ENCODE results near the gene MARCHF9. TPM values are rescaled to one million over a fixed set of nuclear protein-coding genes. Genes with fewer than 3 reads are reported as not detected.

Gene MARCHF9
- total and polyA plus RNA-seq, 4 donors: 4.8 to 29.9 (median 14.0) TPM

- Histone ChIP-seq H3K4me3 (ENCODE audit: low read length in 2 of 2) (no peak overlapping the region), H3K27ac (ENCODE audit: low read depth in 1 of 2, low read length in 2 of 2) (no peak overlapping the region), H3K27me3 (ENCODE audit: control insufficient read depth in 1 of 2, insufficient read depth in 2 of 2, low read length in 1 of 2) (no peaks in the 10 kb centered on the region), H3K9me3 (ENCODE audit: control insufficient read depth, low read length) (no peaks in the 10 kb centered on the region), H3K4me1 (ENCODE audit: control insufficient read depth in 1 of 2, insufficient read depth in 2 of 2, low read length in 2 of 2) (no peaks in the 10 kb centered on the region), H3K36me3 (ENCODE audit: control insufficient read depth in 1 of 2, insufficient read depth in 2 of 2, low read length in 1 of 2) (peaks cover 0 to 2% of the 10 kb centered on the region in 2 donors)
- no peak for ATAC-seq (ENCODE audit: low FRiP score)
- 77 to 78% methylated on average over 22 of the region's 22 CpGs for WGBS, 2 donors
- intact Hi-C loops (cut with DNase I): no loop called here
- peak; percentile 64 to 81 for DNase-seq
These were observed 1.8 kb downstream of the MARCHF9 start for GRCh38 chr12:57756406-57757341.

GRCh38 chr12:57757771-57758170 is 2.9 kb downstream of the MARCHF9 start:
- H3K27ac ChIP-seq (ENCODE audit: low read depth in 1 of 2, low read length in 2 of 2): no peak overlapping the region
- intact Hi-C loops (cut with DNase I): no loop called here
- WGBS, 2 donors: 85 to 91% methylated on average over 4 of the region's 4 CpGs
- no peak overlapping the region for H3K4me3 ChIP-seq (ENCODE audit: low read length in 2 of 2)
- no peaks in the 10 kb centered on the region for H3K9me3 ChIP-seq (ENCODE audit: control insufficient read depth, low read length)
- H3K4me1 ChIP-seq (ENCODE audit: control insufficient read depth in 1 of 2, insufficient read depth in 2 of 2, low read length in 2 of 2): no peaks in the 10 kb centered on the region
- H3K36me3 ChIP-seq (ENCODE audit: control insufficient read depth in 1 of 2, insufficient read depth in 2 of 2, low read length in 1 of 2): peaks cover 0 to 2% of the 10 kb centered on the region in 2 donors
- ATAC-seq (ENCODE audit: low FRiP score) (no peak), DNase-seq (no peak)
- H3K27me3 ChIP-seq (ENCODE audit: control insufficient read depth in 1 of 2, insufficient read depth in 2 of 2, low read length in 1 of 2): no peaks in the 10 kb centered on the region

- Histone ChIP-seq H3K27me3 (ENCODE audit: control insufficient read depth in 1 of 2, insufficient read depth in 2 of 2, low read length in 1 of 2) (no peaks in the 10 kb centered on the region), H3K4me3 (ENCODE audit: low read length in 2 of 2) (no peak overlapping the region), H3K4me1 (ENCODE audit: control insufficient read depth in 1 of 2, insufficient read depth in 2 of 2, low read length in 2 of 2) (no peaks in the 10 kb centered on the region), H3K36me3 (ENCODE audit: control insufficient read depth in 1 of 2, insufficient read depth in 2 of 2, low read length in 1 of 2) (peaks cover 0 to 2% of the 10 kb centered on the region in 2 donors), H3K9me3 (ENCODE audit: control insufficient read depth, low read length) (no peaks in the 10 kb centered on the region), H3K27ac (ENCODE audit: low read depth in 1 of 2, low read length in 2 of 2) (no peak overlapping the region)
- ATAC-seq (ENCODE audit: low FRiP score) (no peak), DNase-seq (no peak)
- WGBS, 2 donors: 91 to 93% methylated on average over 25 of the region's 25 CpGs
- intact Hi-C loops (cut with DNase I): no loop called here
These were observed 3.9 kb downstream of the MARCHF9 start for GRCh38 chr12:57758552-57759359.

- WGBS, 2 donors: 44% methylated on average over 3 of the region's 3 CpGs
- no peaks in the 10 kb centered on the region for H3K4me1 ChIP-seq (ENCODE audit: control insufficient read depth in 1 of 2, insufficient read depth in 2 of 2, low read length in 2 of 2)
- H3K36me3 ChIP-seq (ENCODE audit: control insufficient read depth in 1 of 2, insufficient read depth in 2 of 2, low read length in 1 of 2): peaks cover 0 to 2% of the 10 kb centered on the region in 2 donors
- ATAC-seq (ENCODE audit: low FRiP score): no peak
- intact Hi-C loops (cut with DNase I): no loop called here
- no peaks in the 10 kb centered on the region for H3K27me3 ChIP-seq (ENCODE audit: control insufficient read depth in 1 of 2, insufficient read depth in 2 of 2, low read length in 1 of 2)
- H3K4me3 ChIP-seq (ENCODE audit: low read length in 2 of 2): no peak overlapping the region
- no peaks in the 10 kb centered on the region for H3K9me3 ChIP-seq (ENCODE audit: control insufficient read depth, low read length)
- H3K27ac ChIP-seq (ENCODE audit: low read depth in 1 of 2, low read length in 2 of 2): no peak overlapping the region
- DNase-seq: no peak
These were observed 4.6 kb downstream of the MARCHF9 start for GRCh38 chr12:57759360-57759980.

GRCh38 chr12:57760347-57760982 is 5.6 kb downstream of the MARCHF9 start:
- no peak for ATAC-seq (ENCODE audit: low FRiP score)
- WGBS, 2 donors: 95 to 96% methylated on average over 3 of the region's 3 CpGs

GRCh38 chr12:57761391-57761998 is 6.6 kb downstream of the MARCHF9 start:
- H3K27ac ChIP-seq (ENCODE audit: low read depth in 1 of 2, low read length in 2 of 2): no peak overlapping the region
- no peak overlapping the region for H3K4me3 ChIP-seq (ENCODE audit: low read length in 2 of 2)
- no peaks in the 10 kb centered on the region for H3K27me3 ChIP-seq (ENCODE audit: control insufficient read depth in 1 of 2, insufficient read depth in 2 of 2, low read length in 1 of 2)
- intact Hi-C loops (cut with DNase I): no loop called here
- DNase-seq (no peak), ATAC-seq (ENCODE audit: low FRiP score) (no peak)
- 94 to 95% methylated on average over 4 of the region's 4 CpGs for WGBS, 2 donors
- no peaks in the 10 kb centered on the region for H3K9me3 ChIP-seq (ENCODE audit: control insufficient read depth, low read length)
- no peaks in the 10 kb centered on the region for H3K4me1 ChIP-seq (ENCODE audit: control insufficient read depth in 1 of 2, insufficient read depth in 2 of 2, low read length in 2 of 2)
- peaks cover 0 to 2% of the 10 kb centered on the region in 2 donors for H3K36me3 ChIP-seq (ENCODE audit: control insufficient read depth in 1 of 2, insufficient read depth in 2 of 2, low read length in 1 of 2)

More at GRCh38 chr12:57760347-57760982, 5.6 kb downstream of the MARCHF9 start:
- no peaks in the 10 kb centered on the region for H3K9me3 ChIP-seq (ENCODE audit: control insufficient read depth, low read length)
- peaks cover 0 to 2% of the 10 kb centered on the region in 2 donors for H3K36me3 ChIP-seq (ENCODE audit: control insufficient read depth in 1 of 2, insufficient read depth in 2 of 2, low read length in 1 of 2)
- intact Hi-C loops (cut with DNase I): no loop called here
- H3K4me3 ChIP-seq (ENCODE audit: low read length in 2 of 2): no peak overlapping the region
- H3K27ac ChIP-seq (ENCODE audit: low read depth in 1 of 2, low read length in 2 of 2): no peak overlapping the region
- no peaks in the 10 kb centered on the region for H3K4me1 ChIP-seq (ENCODE audit: control insufficient read depth in 1 of 2, insufficient read depth in 2 of 2, low read length in 2 of 2)
- no peak for DNase-seq
- no peaks in the 10 kb centered on the region for H3K27me3 ChIP-seq (ENCODE audit: control insufficient read depth in 1 of 2, insufficient read depth in 2 of 2, low read length in 1 of 2)

- no peak for ATAC-seq (ENCODE audit: low FRiP score)
- peaks cover 0 to 2% of the 10 kb centered on the region in 2 donors for H3K36me3 ChIP-seq (ENCODE audit: control insufficient read depth in 1 of 2, insufficient read depth in 2 of 2, low read length in 1 of 2)
- H3K4me1 ChIP-seq (ENCODE audit: control insufficient read depth in 1 of 2, insufficient read depth in 2 of 2, low read length in 2 of 2): no peaks in the 10 kb centered on the region
- intact Hi-C loops (cut with DNase I): no loop called here
- no peaks in the 10 kb centered on the region for H3K27me3 ChIP-seq (ENCODE audit: control insufficient read depth in 1 of 2, insufficient read depth in 2 of 2, low read length in 1 of 2)
- no peak overlapping the region for H3K27ac ChIP-seq (ENCODE audit: low read depth in 1 of 2, low read length in 2 of 2)
- no peak overlapping the region for H3K4me3 ChIP-seq (ENCODE audit: low read length in 2 of 2)
- 95 to 97% methylated on average over 2 of the region's 2 CpGs for WGBS, 2 donors
- DNase-seq: no peak
- no peaks in the 10 kb centered on the region for H3K9me3 ChIP-seq (ENCODE audit: control insufficient read depth, low read length)
These were observed 7.6 kb downstream of the MARCHF9 start for GRCh38 chr12:57762463-57762862.

Data from aorta (tissue), 5 donors.